ENCODE results near the gene GPC6. TPM values are rescaled to one million over a fixed set of nuclear protein-coding genes. Genes with fewer than 3 reads are reported as not detected.

GPC6 gene
- total and polyA plus RNA-seq, 4 donors, result 5.0 to 37.4 (median 18.9) TPM

DNA sequence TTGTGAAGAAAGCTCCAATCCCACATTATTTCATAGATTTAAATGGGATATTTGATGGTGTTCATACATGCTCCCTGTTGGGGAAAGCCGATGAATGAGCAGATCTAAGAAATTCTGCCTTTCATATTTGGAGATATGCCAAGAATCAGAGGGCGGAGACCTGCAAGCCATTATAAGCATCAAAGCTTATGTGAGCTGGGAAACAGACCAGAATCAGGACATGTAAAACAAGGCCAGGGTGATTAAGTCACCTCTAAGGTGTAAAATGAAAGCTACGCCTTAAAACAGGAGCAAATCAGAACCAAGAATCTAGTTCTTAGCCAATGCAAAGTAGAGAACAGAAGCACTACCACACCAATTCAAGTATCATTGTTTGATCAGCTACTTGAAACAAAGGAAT is 860.5 kb downstream of the GPC6 start:
- intact Hi-C loops (cut with DNase I), result no loop called here
- H3K27ac ChIP-seq (ENCODE audit: low read depth in 1 of 2, low read length in 2 of 2), result no peak overlapping the region
- ATAC-seq (ENCODE audit: low FRiP score), result no peak
- H3K4me1 ChIP-seq (ENCODE audit: control insufficient read depth in 1 of 2, insufficient read depth in 2 of 2, low read length in 2 of 2), result no peaks in the 10 kb centered on the region
- H3K36me3 ChIP-seq (ENCODE audit: control insufficient read depth in 1 of 2, insufficient read depth in 2 of 2, low read length in 1 of 2), result no peaks in the 10 kb centered on the region
- DNase-seq, result no peak
- H3K27me3 ChIP-seq (ENCODE audit: control insufficient read depth in 1 of 2, insufficient read depth in 2 of 2, low read length in 1 of 2), result no peaks in the 10 kb centered on the region
- H3K4me3 ChIP-seq (ENCODE audit: low read length in 2 of 2), result no peak overlapping the region
- 78 to 86% methylated on average over 3 of the region's 3 CpGs for WGBS, 2 donors
- H3K9me3 ChIP-seq (ENCODE audit: control insufficient read depth, low read length), result no peaks in the 10 kb centered on the region

DNA sequence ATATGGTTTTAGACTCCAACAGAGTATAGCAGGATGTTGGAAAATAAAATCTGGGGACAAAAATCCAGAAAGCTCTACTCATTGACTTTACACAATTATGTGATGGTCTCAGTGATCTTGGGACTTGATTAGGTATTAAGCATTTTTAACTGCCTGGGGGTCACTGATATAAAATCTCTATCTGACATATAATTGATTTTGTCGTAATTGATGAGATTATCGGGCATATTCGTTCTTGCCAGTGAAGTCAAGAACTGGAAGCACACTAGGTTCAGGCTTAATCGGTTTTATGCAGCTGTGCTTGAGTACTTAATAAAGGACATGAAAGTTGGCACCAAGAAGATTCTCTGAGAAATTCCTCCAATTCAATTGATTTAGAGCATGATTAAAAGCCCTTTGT is 862.1 kb downstream of the GPC6 start:
- H3K36me3 ChIP-seq (ENCODE audit: control insufficient read depth in 1 of 2, insufficient read depth in 2 of 2, low read length in 1 of 2), result no peaks in the 10 kb centered on the region
- no peaks in the 10 kb centered on the region for H3K27me3 ChIP-seq (ENCODE audit: control insufficient read depth in 1 of 2, insufficient read depth in 2 of 2, low read length in 1 of 2)
- no peaks in the 10 kb centered on the region for H3K4me1 ChIP-seq (ENCODE audit: control insufficient read depth in 1 of 2, insufficient read depth in 2 of 2, low read length in 2 of 2)
- 43 to 45% methylated on average over 4 of the region's 4 CpGs for WGBS, 2 donors
- H3K4me3 ChIP-seq (ENCODE audit: low read length in 2 of 2), result no peak overlapping the region
- H3K9me3 ChIP-seq (ENCODE audit: control insufficient read depth, low read length), result no peaks in the 10 kb centered on the region
- ATAC-seq (ENCODE audit: low FRiP score) (no peak), DNase-seq (no peak)
- no peak overlapping the region for H3K27ac ChIP-seq (ENCODE audit: low read depth in 1 of 2, low read length in 2 of 2)
- intact Hi-C loops (cut with DNase I), result no loop called here

GRCh38 chr13:94090773-94091480 is 864.3 kb downstream of the GPC6 start:
- Histone ChIP-seq H3K4me1 (ENCODE audit: control insufficient read depth in 1 of 2, insufficient read depth in 2 of 2, low read length in 2 of 2) (no peaks in the 10 kb centered on the region), H3K36me3 (ENCODE audit: control insufficient read depth in 1 of 2, insufficient read depth in 2 of 2, low read length in 1 of 2) (no peaks in the 10 kb centered on the region), H3K27ac (ENCODE audit: low read depth in 1 of 2, low read length in 2 of 2) (no peak overlapping the region), H3K9me3 (ENCODE audit: control insufficient read depth, low read length) (no peaks in the 10 kb centered on the region), H3K27me3 (ENCODE audit: control insufficient read depth in 1 of 2, insufficient read depth in 2 of 2, low read length in 1 of 2) (no peaks in the 10 kb centered on the region), H3K4me3 (ENCODE audit: low read length in 2 of 2) (no peak overlapping the region)
- WGBS, 2 donors, result 3 to 7% methylated on average over 3 of the region's 3 CpGs
- ATAC-seq (ENCODE audit: low FRiP score) (no peak), DNase-seq (no peak)
- intact Hi-C loops (cut with DNase I), result no loop called here

DNA sequence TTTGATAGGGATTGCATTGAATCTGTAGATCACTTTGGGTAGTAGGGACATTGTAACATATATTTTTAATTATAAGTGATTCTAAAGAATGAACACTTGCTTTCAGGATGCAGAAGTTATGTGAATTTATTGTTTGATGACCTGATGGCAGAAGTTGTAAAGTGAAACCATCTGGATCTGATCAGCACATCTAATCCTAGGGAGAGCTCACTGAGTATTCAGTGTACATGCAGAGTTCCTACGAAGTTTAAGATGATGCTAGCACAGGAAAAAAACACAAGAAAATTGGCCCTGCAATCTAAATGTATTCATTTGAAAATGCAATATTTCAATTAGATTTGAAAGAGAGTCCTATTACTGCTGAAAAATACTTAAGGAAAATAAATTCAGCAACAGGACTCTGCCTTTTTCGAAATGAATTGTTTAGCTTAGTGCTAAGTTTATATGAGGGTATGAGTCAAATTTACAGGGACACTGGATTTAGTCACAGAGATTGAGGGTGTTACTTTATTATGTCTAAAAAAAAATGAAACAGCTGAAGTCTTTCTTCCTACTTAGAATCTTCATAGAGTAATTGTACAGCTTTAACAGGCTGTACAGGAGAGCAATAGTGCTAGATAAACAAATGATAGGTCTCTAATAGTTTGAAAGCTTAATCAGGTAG is 867.2 kb downstream of the GPC6 start:
- DNase-seq, result no peak
- Histone ChIP-seq H3K27ac (ENCODE audit: low read depth in 1 of 2, low read length in 2 of 2) (no peak overlapping the region), H3K36me3 (ENCODE audit: control insufficient read depth in 1 of 2, insufficient read depth in 2 of 2, low read length in 1 of 2) (no peaks in the 10 kb centered on the region), H3K4me3 (ENCODE audit: low read length in 2 of 2) (no peak overlapping the region), H3K27me3 (ENCODE audit: control insufficient read depth in 1 of 2, insufficient read depth in 2 of 2, low read length in 1 of 2) (no peaks in the 10 kb centered on the region), H3K9me3 (ENCODE audit: control insufficient read depth, low read length) (no peaks in the 10 kb centered on the region), H3K4me1 (ENCODE audit: control insufficient read depth in 1 of 2, insufficient read depth in 2 of 2, low read length in 2 of 2) (no peaks in the 10 kb centered on the region)
- intact Hi-C loops (cut with DNase I), result no loop called here
- 66 to 67% methylated on average over 2 of the region's 2 CpGs for WGBS, 2 donors
- ATAC-seq (ENCODE audit: low FRiP score), result no peak

- Histone ChIP-seq H3K27ac (ENCODE audit: low read depth in 1 of 2, low read length in 2 of 2) (no peak overlapping the region), H3K36me3 (ENCODE audit: control insufficient read depth in 1 of 2, insufficient read depth in 2 of 2, low read length in 1 of 2) (no peaks in the 10 kb centered on the region), H3K27me3 (ENCODE audit: control insufficient read depth in 1 of 2, insufficient read depth in 2 of 2, low read length in 1 of 2) (no peaks in the 10 kb centered on the region), H3K4me1 (ENCODE audit: control insufficient read depth in 1 of 2, insufficient read depth in 2 of 2, low read length in 2 of 2) (peaks cover 0 to 3% of the 10 kb centered on the region in 2 donors), H3K4me3 (ENCODE audit: low read length in 2 of 2) (no peak overlapping the region), H3K9me3 (ENCODE audit: control insufficient read depth, low read length) (no peaks in the 10 kb centered on the region)
- ATAC-seq (ENCODE audit: low FRiP score) (no peak), DNase-seq (no peak)
- 96 to 97% methylated on average over 2 of the region's 2 CpGs for WGBS, 2 donors
- intact Hi-C loops (cut with DNase I), result no loop called here
Measured at GRCh38 chr13:94109715-94110374, 883.2 kb downstream of the GPC6 start.

DNA sequence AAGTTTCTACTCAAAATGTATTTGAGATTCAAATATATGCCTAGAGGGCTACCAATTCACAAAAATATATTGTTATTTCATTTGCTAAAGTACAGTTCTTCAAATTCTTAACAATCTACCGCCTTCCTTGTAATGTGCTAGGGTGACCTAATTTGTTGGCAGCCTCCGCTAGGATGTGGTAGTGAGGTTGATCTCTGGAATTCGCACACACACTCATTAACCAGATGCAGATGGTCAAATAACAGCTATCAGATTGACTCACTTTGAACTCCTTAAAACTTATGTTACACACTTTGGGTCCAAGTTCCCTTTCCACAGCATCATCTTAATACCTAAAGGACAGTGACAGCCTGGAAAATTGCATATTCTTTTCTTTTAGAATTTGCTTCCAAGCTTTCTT is 885.6 kb downstream of the GPC6 start:
- H3K36me3 ChIP-seq (ENCODE audit: control insufficient read depth in 1 of 2, insufficient read depth in 2 of 2, low read length in 1 of 2), result no peaks in the 10 kb centered on the region
- ATAC-seq (ENCODE audit: low FRiP score) (no peak), DNase-seq (peak in 1 of 2 donors; percentile 42)
- no peaks in the 10 kb centered on the region for H3K9me3 ChIP-seq (ENCODE audit: control insufficient read depth, low read length)
- H3K4me1 ChIP-seq (ENCODE audit: control insufficient read depth in 1 of 2, insufficient read depth in 2 of 2, low read length in 2 of 2), result peaks cover 0 to 3% of the 10 kb centered on the region in 2 donors
- H3K27me3 ChIP-seq (ENCODE audit: control insufficient read depth in 1 of 2, insufficient read depth in 2 of 2, low read length in 1 of 2), result no peaks in the 10 kb centered on the region
- no peak overlapping the region for H3K27ac ChIP-seq (ENCODE audit: low read depth in 1 of 2, low read length in 2 of 2)
- intact Hi-C loops (cut with DNase I), result no loop called here
- 31 to 57% methylated on average over 3 of the region's 3 CpGs for WGBS, 2 donors
- no peak overlapping the region for H3K4me3 ChIP-seq (ENCODE audit: low read length in 2 of 2)

DNA sequence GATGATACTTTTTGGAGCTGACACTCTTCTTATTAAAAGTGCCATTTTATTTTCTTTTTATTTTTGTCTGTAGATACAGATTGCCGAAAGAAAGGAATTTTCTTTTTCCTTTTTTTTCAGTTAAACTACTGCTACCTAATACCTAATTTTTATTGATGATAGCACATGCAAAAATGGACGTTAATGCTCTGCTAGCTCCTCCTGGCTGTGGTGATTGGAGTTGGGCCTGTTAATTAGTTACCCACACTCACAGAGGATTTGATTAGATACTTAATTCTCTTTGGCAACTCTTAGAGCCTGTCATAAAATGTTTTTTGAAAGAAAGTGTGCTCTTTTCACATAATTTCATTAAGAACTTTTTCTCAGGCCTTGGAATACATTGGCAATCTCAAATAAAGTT is 886.1 kb downstream of the GPC6 start:
- Histone ChIP-seq H3K27ac (ENCODE audit: low read depth in 1 of 2, low read length in 2 of 2) (no peak overlapping the region), H3K9me3 (ENCODE audit: control insufficient read depth, low read length) (no peaks in the 10 kb centered on the region), H3K27me3 (ENCODE audit: control insufficient read depth in 1 of 2, insufficient read depth in 2 of 2, low read length in 1 of 2) (no peaks in the 10 kb centered on the region), H3K4me3 (ENCODE audit: low read length in 2 of 2) (no peak overlapping the region), H3K4me1 (ENCODE audit: control insufficient read depth in 1 of 2, insufficient read depth in 2 of 2, low read length in 2 of 2) (peaks cover 0 to 3% of the 10 kb centered on the region in 2 donors), H3K36me3 (ENCODE audit: control insufficient read depth in 1 of 2, insufficient read depth in 2 of 2, low read length in 1 of 2) (no peaks in the 10 kb centered on the region)
- no peak for ATAC-seq (ENCODE audit: low FRiP score)
- intact Hi-C loops (cut with DNase I), result no loop called here
- 60 to 69% methylated on average over 2 of the region's 2 CpGs for WGBS, 2 donors
- no peak for DNase-seq

GRCh38 chr13:94113245-94113644 is 886.6 kb downstream of the GPC6 start:
- Histone ChIP-seq H3K36me3 (ENCODE audit: control insufficient read depth in 1 of 2, insufficient read depth in 2 of 2, low read length in 1 of 2) (no peaks in the 10 kb centered on the region), H3K4me3 (ENCODE audit: low read length in 2 of 2) (no peak overlapping the region), H3K4me1 (ENCODE audit: control insufficient read depth in 1 of 2, insufficient read depth in 2 of 2, low read length in 2 of 2) (peaks cover 0 to 3% of the 10 kb centered on the region in 2 donors), H3K9me3 (ENCODE audit: control insufficient read depth, low read length) (no peaks in the 10 kb centered on the region), H3K27ac (ENCODE audit: low read depth in 1 of 2, low read length in 2 of 2) (no peak overlapping the region), H3K27me3 (ENCODE audit: control insufficient read depth in 1 of 2, insufficient read depth in 2 of 2, low read length in 1 of 2) (no peaks in the 10 kb centered on the region)
- DNase-seq (no peak), ATAC-seq (ENCODE audit: low FRiP score) (no peak)
- intact Hi-C loops (cut with DNase I), result no loop called here

DNA sequence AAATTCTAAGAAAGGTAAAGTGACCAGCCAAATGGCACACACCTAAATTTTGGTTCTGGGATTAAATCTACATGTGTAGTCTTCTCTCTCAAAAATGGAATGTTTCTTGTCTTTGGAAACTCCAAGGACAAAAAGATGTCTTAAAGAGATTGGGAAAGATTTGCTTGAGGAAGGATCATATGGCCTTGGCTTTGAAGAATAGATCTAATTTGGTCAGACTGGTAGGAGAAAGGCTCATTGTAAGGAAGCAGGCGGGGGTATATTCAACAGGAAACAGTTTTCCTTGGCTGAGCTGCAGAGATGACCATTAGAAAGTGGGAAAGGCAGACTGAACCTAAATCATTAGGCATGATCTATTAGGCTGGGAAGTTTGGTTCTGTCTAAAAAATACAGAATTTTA is 887.6 kb downstream of the GPC6 start:
- no peak overlapping the region for H3K4me3 ChIP-seq (ENCODE audit: low read length in 2 of 2)
- DNase-seq (no peak), ATAC-seq (ENCODE audit: low FRiP score) (no peak)
- H3K27me3 ChIP-seq (ENCODE audit: control insufficient read depth in 1 of 2, insufficient read depth in 2 of 2, low read length in 1 of 2), result no peaks in the 10 kb centered on the region
- H3K4me1 ChIP-seq (ENCODE audit: control insufficient read depth in 1 of 2, insufficient read depth in 2 of 2, low read length in 2 of 2), result peaks cover 0 to 3% of the 10 kb centered on the region in 2 donors
- WGBS, 2 donors, result 97 to 100% methylated on average over 1 of the region's 1 CpG
- no peaks in the 10 kb centered on the region for H3K36me3 ChIP-seq (ENCODE audit: control insufficient read depth in 1 of 2, insufficient read depth in 2 of 2, low read length in 1 of 2)
- intact Hi-C loops (cut with DNase I), result no loop called here
- H3K27ac ChIP-seq (ENCODE audit: low read depth in 1 of 2, low read length in 2 of 2), result no peak overlapping the region
- no peaks in the 10 kb centered on the region for H3K9me3 ChIP-seq (ENCODE audit: control insufficient read depth, low read length)
